ENCODE data around the gene GNG14. TPM values are rescaled to one million over a fixed set of nuclear protein-coding genes. Genes with fewer than 3 reads are reported as not detected.
"Not testable (repeated sequence)": the region's sequence is repeated elsewhere in the genome, so short reads cannot be mapped to it uniquely, and the experiment has no call there.

Gene GNG14
- total RNA-seq, 1 donor from 2014 or later, result not detected

- ATAC-seq (peak; percentile 32), DNase-seq (peak; percentile 59)
Observed at GRCh38 chr19:12720851-12721655, 33.3 kb downstream of the GNG14 start.

GRCh38 chr19:12721656-12722565 lies 34.1 kb downstream of the GNG14 start:
- ATAC-seq (peak; percentile 60), DNase-seq (peak; percentile 74)

More at GRCh38 chr19:12720851-12721655, 33.3 kb downstream of the GNG14 start:
- intact Hi-C loops (cut with micrococcal nuclease), result no loop called here

GRCh38 chr19:12722566-12723380 lies 35.0 kb downstream of the GNG14 start:
- intact Hi-C loops (cut with micrococcal nuclease), result no loop called here
- DNase-seq, result peak; percentile 97
- ATAC-seq, result peak; percentile 92

More at GRCh38 chr19:12721656-12722565, 34.1 kb downstream of the GNG14 start:
- intact Hi-C loops (cut with micrococcal nuclease), result no loop called here

- intact Hi-C loops (cut with micrococcal nuclease), result no loop called here
- DNase-seq (no peak), ATAC-seq (no peak)
Observed at GRCh38 chr19:12723381-12723640, 35.5 kb downstream of the GNG14 start.

- intact Hi-C loops (cut with micrococcal nuclease), result no loop called here
- ATAC-seq (peak; percentile 57), DNase-seq (peak; percentile 68)
Observed at GRCh38 chr19:12723641-12724426, 36.0 kb downstream of the GNG14 start, which contains the start of gene TNPO2. Gene TNPO2, minus strand, starts transcription at chr19:12723932. Its CDS starts 2,955 bp downstream, at chr19:12720977.

- ATAC-seq; intact Hi-C loops (cut with micrococcal nuclease); DNase-seq: not testable (repeated sequence)
Observed at GRCh38 chr19:12725612-12726011, 37.8 kb downstream of the GNG14 start.

GRCh38 chr19:12726988-12727316 lies 39.2 kb downstream of the GNG14 start:
- DNase-seq (no peak), ATAC-seq (no peak)
- intact Hi-C loops (cut with micrococcal nuclease), result no loop called here

- ATAC-seq (no peak), DNase-seq (no peak)
- intact Hi-C loops (cut with micrococcal nuclease), result no loop called here
Observed at GRCh38 chr19:12727745-12728433, 40.1 kb downstream of the GNG14 start.

GRCh38 chr19:12730064-12730463 lies 42.3 kb downstream of the GNG14 start:
- intact Hi-C loops (cut with micrococcal nuclease), result no loop called here
- DNase-seq (no peak), ATAC-seq (no peak)

- ATAC-seq (no peak), DNase-seq (no peak)
- intact Hi-C loops (cut with micrococcal nuclease), result no loop called here
Observed at GRCh38 chr19:12731337-12731736, 43.5 kb downstream of the GNG14 start.

GRCh38 chr19:12733369-12734214 lies 45.8 kb downstream of the GNG14 start:
- no peak for DNase-seq
- no peak for ATAC-seq
- intact Hi-C loops (cut with micrococcal nuclease), result no loop called here

GRCh38 chr19:12736995-12737834 lies 49.4 kb downstream of the GNG14 start, which contains the start of gene GET3:
Gene GET3, plus strand, starts transcription at chr19:12737497. Its CDS starts 9 bp downstream, at chr19:12737506.
- ATAC-seq, result peak; percentile 87
- intact Hi-C loops (cut with micrococcal nuclease), result no loop called here

GRCh38 chr19:12737835-12738351 lies 50.1 kb downstream of the GNG14 start:
- ATAC-seq (no peak), DNase-seq (no peak)
- intact Hi-C loops (cut with micrococcal nuclease), result no loop called here

More at GRCh38 chr19:12736995-12737834, 49.4 kb downstream of the GNG14 start, which contains the start of gene GET3:
- peak; percentile 88 for DNase-seq
